IMR-90 (cell line): ENCODE measurements around the gene GTF2A1. TPM values are rescaled to one million over a fixed set of nuclear protein-coding genes. Genes with fewer than 3 reads are reported as not detected.

Experiments used
- ATAC-seq: fragments of 200-7000 bp; cut with Tn5 transposase; 2 replicates; pipeline ENCODE4 v1.9.1; 2020; ENCODE audit warnings: low read depth, mild to moderate bottlenecking, moderate library complexity
- BruUV-seq: library from RNA; stranded (reverse); fragments of 400-500 nt; replicated peaks from 2 replicates; lab custom pipeline; 2021; lab: Mats Ljungman, UMichigan
- CTCF ChIA-PET: fragments of 300-600 bp; formaldehyde crosslinking; extraction: SDS; loops from one replicate; lab custom pipeline; 2021; ENCODE audit warnings: antibody characterized with exemption; lab: Yijun Ruan, JAX
- POLR2A ChIA-PET: fragments of 300-600 bp; sonication (Branson Sonifier 250); formaldehyde crosslinking; loops from one replicate; lab custom pipeline; 2022; ENCODE audit warnings: antibody characterized with exemption; ENCODE audit not compliant: unreplicated experiment; lab: Charles Lee
- DNase-seq: peaks from one replicate; pipeline ENCODE4 v3.0.0; 2013
- H2AFZ ChIP-seq: replicated peaks from 2 replicates; pipeline ENCODE3; 2013; ENCODE audit warnings: low read length, mild to moderate bottlenecking; ENCODE audit not compliant: poor library complexity
- H2AK5ac ChIP-seq: 2 replicates; pipeline ENCODE4 v1.6.1; 2013; ENCODE audit warnings: low read depth, low read length, inconsistent platforms
- H2AK9ac ChIP-seq: replicated peaks from 2 replicates; pipeline ENCODE3; 2013; ENCODE audit warnings: mild to moderate bottlenecking, low read depth, low read length, moderate library complexity; ENCODE audit not compliant: poor library complexity
- H2BK120ac ChIP-seq: 2 replicates; pipeline ENCODE4 v1.6.1; 2013; ENCODE audit warnings: low read depth, low read length, inconsistent platforms
- H2BK15ac ChIP-seq: 3 replicates; pipeline ENCODE4 v1.6.1; 2013; ENCODE audit warnings: low read depth, low read length, inconsistent platforms
- H2BK20ac ChIP-seq: 2 replicates; pipeline ENCODE4 v1.6.1; 2013; ENCODE audit warnings: low read depth, mild to moderate bottlenecking, inconsistent platforms, low read length, moderate library complexity
- H2BK5ac ChIP-seq: 2 replicates; pipeline ENCODE4 v1.6.1; 2013; ENCODE audit warnings: mild to moderate bottlenecking, low read depth, low read length, inconsistent platforms; ENCODE audit not compliant: poor library complexity, severe bottlenecking
- H3K14ac ChIP-seq: replicated peaks from 2 replicates; pipeline ENCODE4 v1.6.1; 2013; ENCODE audit warnings: low read depth, low read length, inconsistent platforms
- H3K18ac ChIP-seq: 2 replicates; pipeline ENCODE4 v1.6.1; 2013; ENCODE audit warnings: low read depth, low read length, control low read depth
- H3K23ac ChIP-seq: 2 replicates; pipeline ENCODE4 v1.6.1; 2013; ENCODE audit warnings: low read depth, low read length, inconsistent platforms
- H3K27ac ChIP-seq: 2 replicates; pipeline ENCODE4 v1.5.1; 2013; ENCODE audit warnings: mild to moderate bottlenecking, control low read depth, low read length; ENCODE audit not compliant: insufficient read depth
- H3K27me3 ChIP-seq: 2 replicates; pipeline ENCODE4 v1.6.1; 2013; ENCODE audit warnings: low read length; ENCODE audit not compliant: control insufficient read depth, insufficient read depth
- H3K36me3 ChIP-seq: 2 replicates; pipeline ENCODE4 v1.6.1; 2013; ENCODE audit warnings: low read length, mixed read lengths; ENCODE audit not compliant: control insufficient read depth, insufficient read depth
- H3K4ac ChIP-seq: 2 replicates; pipeline ENCODE4 v1.6.1; 2013; ENCODE audit warnings: low read depth, low read length, inconsistent platforms
- H3K4me1 ChIP-seq: 2 replicates; pipeline ENCODE4 v1.6.1; 2013; ENCODE audit warnings: low read length, mixed read lengths; ENCODE audit not compliant: control insufficient read depth, insufficient read depth
- H3K4me2 ChIP-seq: 2 replicates; pipeline ENCODE4 v1.6.1; 2013; ENCODE audit warnings: low read depth, mild to moderate bottlenecking, control low read depth, low read length, moderate library complexity
- H3K4me3 ChIP-seq: 2 replicates; pipeline ENCODE4 v1.5.1; 2013; ENCODE audit warnings: low read depth, mild to moderate bottlenecking, control low read depth, low read length, moderate library complexity; ENCODE audit not compliant: insufficient read depth
- H3K56ac ChIP-seq: 2 replicates; pipeline ENCODE4 v1.6.1; 2013; ENCODE audit warnings: low read length, inconsistent platforms; ENCODE audit not compliant: insufficient read depth; ENCODE audit errors: extremely low read depth
- H3K79me1 ChIP-seq, 2 experiments: 2 replicates each; pipeline ENCODE4 v1.6.1; 2013; ENCODE audit warnings: low read length in 2 of 2, inconsistent platforms in 1 of 2, low read depth in 1 of 2
- H3K9ac ChIP-seq: 2 replicates; pipeline ENCODE4 v1.6.1; 2013; ENCODE audit warnings: low read depth, low read length, control low read depth
- H3K9me1 ChIP-seq: 2 replicates; pipeline ENCODE4 v1.6.1; 2013; ENCODE audit warnings: low read length, inconsistent platforms; ENCODE audit not compliant: insufficient read depth
- H3K9me3 ChIP-seq: 2 replicates; pipeline ENCODE4 v1.6.1; 2013; ENCODE audit warnings: low read length; ENCODE audit not compliant: control insufficient read depth, insufficient read depth
- H4K20me1 ChIP-seq: 2 replicates; pipeline ENCODE4 v1.6.1; 2013; ENCODE audit warnings: low read length, inconsistent platforms; ENCODE audit not compliant: insufficient read depth
- H4K5ac ChIP-seq: 2 replicates; pipeline ENCODE4 v1.6.1; 2013; ENCODE audit warnings: mild to moderate bottlenecking, low read depth, low read length, control low read depth
- H4K8ac ChIP-seq, 2 experiments: 2 replicates each; pipeline ENCODE4 v1.6.1; 2013; ENCODE audit warnings: low read depth in 2 of 2, low read length in 2 of 2, control low read depth in 1 of 2, inconsistent platforms in 1 of 2
- H4K91ac ChIP-seq: 2 replicates; pipeline ENCODE4 v1.6.1; 2013; ENCODE audit warnings: low read depth, low read length, inconsistent platforms; ENCODE audit not compliant: insufficient read depth
- CEBPB ChIP-seq: IDR thresholded peaks from 2 replicates; pipeline ENCODE4 v1.6.1; 2012; ENCODE audit warnings: low read depth, low read length, improper control_type of control experiment
- RFX5 ChIP-seq: IDR thresholded peaks from 2 replicates; pipeline ENCODE4 v1.8.0; 2012; ENCODE audit warnings: low read depth, mild to moderate bottlenecking, low read length, moderate library complexity
- WGBS, 2 experiments: methylation state at CpG; one replicate each; pipeline versions ENCODE4 v1.1.5 to v1.1.7; 2013; ENCODE audit warnings: missing lambda C conversion rate in 2 of 2; ENCODE audit not compliant: insufficient read length in 1 of 2; ENCODE audit errors: extremely low coverage in 2 of 2; 5-methylcytosine and 5-hydroxymethylcytosine counted together
- dilution Hi-C: fragments of 300-500 bp; cut with HindIII; formaldehyde crosslinking; loops from one replicate; pipeline ENCODE4 v1.14.3; 2018; ENCODE audit warnings: low sequenced_read_pairs; ENCODE audit not compliant: unreplicated experiment
- in situ Hi-C: fragments of 300-500 bp; cut with MboI; formaldehyde crosslinking; loops from 3 replicates; pipeline ENCODE4 v1.14.3; 2019; ENCODE audit warnings: low sequenced_read_pairs, inconsistent platforms, mixed read lengths
- intact Hi-C: fragments of 100-400 bp; cut with micrococcal nuclease; formaldehyde crosslinking; loops from 2 replicates; pipeline ENCODE4 v1.10.0; 2022
- polyA plus RNA-seq, 3 experiments: library from polyadenylated mRNA; depleted of rRNA; stranded (reverse); fragments of >200 nt; gene quantifications; 2 replicates each; pipeline ENCODE4 v1.2.3, GENCODE V29; 2012; ENCODE audit warnings: low replicate concordance in 1 of 3
- total RNA-seq: library from RNA; depleted of rRNA; stranded (reverse); fragments of >200 nt; gene quantifications from 2 replicates; pipeline ENCODE4 v1.2.3, GENCODE V29; 2012

Gene GTF2A1
- total and polyA plus RNA-seq, 2 of the 4 experiments (the other 2 are of a cell fraction), result 16.0 to 60.4 TPM

- DNase-seq, result no peak
- no peak for TF ChIP-seq CEBPB
- no peak for TF ChIP-seq RFX5
- Histone ChIP-seq H3K56ac (no peak overlapping the region), H4K91ac (no peak overlapping the region), H3K9me3 (no peaks in the 10 kb centered on the region), H3K9ac (no peak overlapping the region), H2AK5ac (no peak overlapping the region), H2AK9ac (no peak overlapping the region), H3K4me2 (no peak overlapping the region), H3K4ac (no peak overlapping the region), H4K5ac (no peak overlapping the region), H4K20me1 (no peaks in the 10 kb centered on the region), H3K18ac (no peak overlapping the region), H3K4me3 (no peak overlapping the region), H3K4me1 (no peaks in the 10 kb centered on the region), H2BK15ac (no peak overlapping the region), H4K8ac (no peak overlapping the region), H3K9me1 (no peaks in the 10 kb centered on the region), H3K27ac (no peak overlapping the region), H3K79me1 (no peaks in the 10 kb centered on the region), H3K14ac (no peak overlapping the region), H2BK120ac (no peak overlapping the region), H3K23ac (no peak overlapping the region), H3K36me3 (no peaks in the 10 kb centered on the region), H2AFZ (no peak overlapping the region), H2BK20ac (no peak overlapping the region), H2BK5ac (no peak overlapping the region), H3K27me3 (peaks cover 2% of the 10 kb centered on the region; the same call in 1 of the 2 replicates)
- no peak for ATAC-seq
- ChIA-PET CTCF (no interaction called here), POLR2A (no interaction called here)
- dilution Hi-C loops (no loop called here), in situ Hi-C loops (no loop called here), intact Hi-C loops (no loop called here)
- WGBS, 2 experiments, result no CpG with 5 or more reads among the region's 3 CpGs
- no TSS peak for BruUV-seq
These were observed 88.3 kb downstream of the GTF2A1 start for GRCh38 chr14:81132468-81132867.
